ENCODE data around the gene DLG2. TPM values are rescaled to one million over a fixed set of nuclear protein-coding genes. Genes with fewer than 3 reads are reported as not detected.

The DLG2 gene
- total and polyA plus RNA-seq, 2 of the 8 experiments (the other 6 are each of a cell fraction or from before 2014, with no cell fraction given), result 1.7 to 14.3 TPM

- H3K14ac ChIP-seq (ENCODE audit: insufficient read length), result no peak overlapping the region
- no peak overlapping the region for H2AK5ac ChIP-seq (ENCODE audit: low read depth, low read length)
- H2BK120ac ChIP-seq (replicated peaks; ENCODE audit: low read depth, low read length), result no peak overlapping the region
- no peak overlapping the region for H2BK12ac ChIP-seq (ENCODE audit: low read depth, low read length)
- ChIA-PET POLR2A (ENCODE audit: partially characterized antibody) (no interaction called here), CTCF (ENCODE audit: partially characterized antibody) (no interaction called here)
- no peak overlapping the region for H3K23ac ChIP-seq (ENCODE audit: insufficient read length)
- H4K91ac ChIP-seq (replicated peaks; ENCODE audit: insufficient read length, low read length), result no peak overlapping the region
- no peak overlapping the region for H3K18ac ChIP-seq (ENCODE audit: extremely low read depth, low read length)
- H3K27me3 ChIP-seq (replicated peaks in 1 of 4; ENCODE audit: control insufficient read depth in 3 of 4, extremely low read depth in 1 of 4, insufficient read depth in 3 of 4, low read length in 3 of 4), result no peaks in the 10 kb centered on the region
- no peak overlapping the region for H2BK20ac ChIP-seq (ENCODE audit: low read length)
- no peak overlapping the region for H2BK5ac ChIP-seq (ENCODE audit: low read depth, low read length)
- WGBS, 2 experiments (ENCODE audit: extremely low coverage in 1 of 2, insufficient coverage in 1 of 2, insufficient read length in 1 of 2, insufficient replicate concordance in 2 of 2, low coverage in 1 of 2, low lambda C conversion rate in 2 of 2, missing lambda C conversion rate in 1 of 2), result 80% methylated on average over 9 of the region's 20 CpGs; no CpG with 5 or more reads in 1 of the 2 experiments
- no peaks in the 10 kb centered on the region for H3K79me2 ChIP-seq (ENCODE audit: control insufficient read depth in 1 of 2, insufficient read depth in 2 of 2, low read length in 2 of 2)
- no peak overlapping the region for H3K56ac ChIP-seq (replicated peaks; ENCODE audit: insufficient read length, low read depth, low read length)
- no peak overlapping the region for H3K4me3 ChIP-seq (ENCODE audit: extremely low read depth in 1 of 4, insufficient read depth in 2 of 4, low read depth in 3 of 4, low read length in 4 of 4)
- no peak overlapping the region for H4K8ac ChIP-seq (ENCODE audit: extremely low read depth, insufficient read depth, low read length)
- DNase-seq (ENCODE audit: low read depth in 1 of 2, low spot score in 2 of 2), result no peak
- no peak overlapping the region for H3K4me2 ChIP-seq (ENCODE audit: insufficient read depth in 1 of 2, low read depth in 2 of 2, low read length in 2 of 2)
- H3K27ac ChIP-seq (ENCODE audit: low read depth, low read length), result no peak overlapping the region
- H3K79me1 ChIP-seq (ENCODE audit: low read depth, low read length), result no peaks in the 10 kb centered on the region
- FAIRE-seq, result no peak
- no peaks in the 10 kb centered on the region for H4K20me1 ChIP-seq (replicated peaks in 1 of 2; ENCODE audit: control insufficient read depth in 1 of 2, insufficient read depth in 2 of 2, low read length in 2 of 2)
- H2AFZ ChIP-seq (ENCODE audit: low read length), result no peak overlapping the region
- H3K9me3 ChIP-seq (ENCODE audit: insufficient read depth in 2 of 2, low read depth in 1 of 2, low read length in 1 of 2), result 0 out of 4 replicates have a peak, but pooled peaks cover 0 to 3% of the 10 kb centered on the region in 2 experiments
- no peak overlapping the region for H3K9ac ChIP-seq (replicated peaks in 1 of 4; ENCODE audit: extremely low read depth in 1 of 4, low read depth in 3 of 4, low read length in 3 of 4)
- H3K4me1 ChIP-seq (replicated peaks in 1 of 4; ENCODE audit: control insufficient read depth in 3 of 4, insufficient read depth in 4 of 4, low read length in 3 of 4), result peaks cover 0 to 2% (median 0%) of the 10 kb centered on the region in 4 experiments; a peak in 2 of 7 replicates
- no peak overlapping the region for H2BK15ac ChIP-seq (ENCODE audit: low read length)
- H3K23me2 ChIP-seq (ENCODE audit: low read depth, low read length), result no peaks in the 10 kb centered on the region
- H3K4ac ChIP-seq (replicated peaks; ENCODE audit: insufficient read length, low read depth, low read length), result no peak overlapping the region
- no peaks in the 10 kb centered on the region for H3K36me3 ChIP-seq (ENCODE audit: control insufficient read depth in 2 of 4, insufficient read depth in 4 of 4, low read length in 3 of 4)
- H4K5ac ChIP-seq (ENCODE audit: insufficient read length, low read depth, low read length), result no peak overlapping the region
- TF ChIP-seq ATF3 (IDR thresholded peaks at IDR 0.05; ENCODE audit: insufficient read depth, low read depth, low read length) (no peak), RBBP5 (IDR thresholded peaks at IDR 0.05; ENCODE audit: borderline replicate concordance, low read depth, low read length) (no peak), SIN3A (conservative IDR thresholded peaks at IDR 0.05 in 1 of 2, IDR thresholded peaks at IDR 0.05 in 1 of 2; ENCODE audit: low read depth in 1 of 2, low read length in 2 of 2) (no peak), NANOG (IDR thresholded peaks at IDR 0.05; ENCODE audit: insufficient read depth, low read depth, low read length, poor library complexity, severe bottlenecking) (no peak)
Observed at GRCh38 chr11:85483861-85484260, 143.3 kb downstream of the DLG2 start.
